Fibroblast of mammary gland (primary cell): ENCODE results near the gene SORCS2.

Source experiments
- DNase-seq: peaks from one replicate; pipeline ENCODE4 v3.0.0-alpha.2; 2010; ENCODE audit warnings: low read depth
- H3K4me3 ChIP-seq: 2 replicates; pipeline ENCODE4 v1.5.1; 2011; ENCODE audit warnings: low read depth, mild to moderate bottlenecking, low read length, moderate library complexity; ENCODE audit not compliant: control insufficient read depth
- TF ChIP-seq, protein P1 (sequence below): conservative IDR thresholded peaks from 2 replicates; pipeline ENCODE4 v1.5.1; 2011; ENCODE audit warnings: low read depth, low read length, inconsistent platforms; ENCODE audit not compliant: control insufficient read depth, insufficient read depth

SORCS2 gene

DNA sequence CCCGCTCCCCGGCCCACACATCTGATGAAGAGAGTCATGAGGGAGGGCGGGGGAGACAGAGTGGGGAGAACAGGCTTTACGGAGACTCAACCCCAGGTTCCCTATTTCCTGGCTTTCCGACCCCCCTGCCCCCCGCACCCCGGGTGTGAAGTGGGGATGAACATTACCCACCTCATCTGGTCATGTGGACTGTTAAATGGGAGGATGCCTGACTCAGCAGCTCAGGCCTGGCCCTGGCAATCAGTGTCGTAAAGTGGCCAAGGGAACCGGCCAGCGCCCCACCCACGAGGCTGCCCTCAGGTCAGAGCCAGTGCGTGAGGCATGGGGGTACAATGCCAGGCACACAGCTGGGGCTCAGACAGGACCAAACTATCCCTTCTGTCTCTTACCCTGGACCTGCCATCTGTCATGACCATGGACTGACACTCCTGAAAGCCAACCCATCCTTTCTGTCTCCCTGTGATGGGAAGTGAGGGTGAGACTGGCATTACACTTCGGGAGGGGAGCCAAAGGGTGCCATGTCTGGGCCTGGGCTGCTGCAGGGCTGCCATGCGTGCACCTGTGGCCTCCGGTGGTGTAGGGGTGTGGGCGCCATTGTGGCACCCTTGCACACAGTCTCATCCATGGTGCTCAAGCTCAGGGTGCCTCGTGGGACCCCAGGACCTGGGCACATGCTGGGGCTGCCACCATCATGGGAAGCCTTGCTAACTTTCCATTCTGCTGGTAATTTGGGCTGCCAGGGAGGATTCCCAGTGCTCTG, 348.5 kb downstream of the SORCS2 start:
- H3K4me3 ChIP-seq: no peak overlapping the region
- TF ChIP-seq, protein P1, sequence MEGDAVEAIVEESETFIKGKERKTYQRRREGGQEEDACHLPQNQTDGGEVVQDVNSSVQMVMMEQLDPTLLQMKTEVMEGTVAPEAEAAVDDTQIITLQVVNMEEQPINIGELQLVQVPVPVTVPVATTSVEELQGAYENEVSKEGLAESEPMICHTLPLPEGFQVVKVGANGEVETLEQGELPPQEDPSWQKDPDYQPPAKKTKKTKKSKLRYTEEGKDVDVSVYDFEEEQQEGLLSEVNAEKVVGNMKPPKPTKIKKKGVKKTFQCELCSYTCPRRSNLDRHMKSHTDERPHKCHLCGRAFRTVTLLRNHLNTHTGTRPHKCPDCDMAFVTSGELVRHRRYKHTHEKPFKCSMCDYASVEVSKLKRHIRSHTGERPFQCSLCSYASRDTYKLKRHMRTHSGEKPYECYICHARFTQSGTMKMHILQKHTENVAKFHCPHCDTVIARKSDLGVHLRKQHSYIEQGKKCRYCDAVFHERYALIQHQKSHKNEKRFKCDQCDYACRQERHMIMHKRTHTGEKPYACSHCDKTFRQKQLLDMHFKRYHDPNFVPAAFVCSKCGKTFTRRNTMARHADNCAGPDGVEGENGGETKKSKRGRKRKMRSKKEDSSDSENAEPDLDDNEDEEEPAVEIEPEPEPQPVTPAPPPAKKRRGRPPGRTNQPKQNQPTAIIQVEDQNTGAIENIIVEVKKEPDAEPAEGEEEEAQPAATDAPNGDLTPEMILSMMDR: no peak
- no peak for DNase-seq

DNA sequence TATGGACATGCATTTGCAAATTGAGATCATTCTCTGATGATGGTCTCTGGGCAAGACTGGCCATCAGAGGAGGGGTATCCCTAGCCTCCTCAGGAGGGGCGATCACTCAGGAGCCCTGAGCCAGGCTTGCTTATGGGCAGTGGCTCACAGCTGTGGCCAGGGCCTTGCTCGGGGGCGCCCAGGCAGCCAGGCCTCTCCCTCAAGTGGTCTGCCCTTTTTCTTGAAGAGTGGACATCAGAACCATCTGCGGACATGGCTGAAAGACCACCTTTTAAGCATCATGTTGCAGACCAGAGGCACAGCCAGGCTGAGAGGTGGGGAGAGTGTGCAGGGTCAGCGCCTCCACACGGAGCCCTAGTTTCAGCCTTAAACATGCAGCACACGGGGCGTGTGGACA, 349.1 kb downstream of the SORCS2 start:
- TF ChIP-seq, protein P1: no peak
- no peak for DNase-seq
- no peak overlapping the region for H3K4me3 ChIP-seq

DNA sequence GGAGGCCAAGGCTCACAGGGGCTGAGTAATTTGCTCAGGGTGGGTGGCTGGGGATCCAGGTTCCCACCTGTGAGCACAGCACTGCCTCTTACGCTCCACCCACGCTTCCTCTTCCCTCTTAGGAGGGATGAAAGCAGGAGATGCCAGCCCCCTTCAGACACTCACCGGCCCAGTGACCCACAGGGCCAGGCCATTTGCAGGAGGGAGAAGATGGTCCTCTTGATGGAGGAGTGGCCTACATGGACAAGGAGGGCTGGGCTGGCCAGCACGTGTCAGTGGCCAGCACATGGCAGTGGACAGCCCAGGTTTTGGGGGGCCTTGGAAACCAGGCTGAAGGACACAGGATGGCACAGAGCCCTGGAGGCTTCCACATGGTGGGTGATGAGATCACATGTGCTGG, 350.4 kb downstream of the SORCS2 start:
- TF ChIP-seq, protein P1: no peak
- DNase-seq: no peak
- H3K4me3 ChIP-seq: no peak overlapping the region

DNA sequence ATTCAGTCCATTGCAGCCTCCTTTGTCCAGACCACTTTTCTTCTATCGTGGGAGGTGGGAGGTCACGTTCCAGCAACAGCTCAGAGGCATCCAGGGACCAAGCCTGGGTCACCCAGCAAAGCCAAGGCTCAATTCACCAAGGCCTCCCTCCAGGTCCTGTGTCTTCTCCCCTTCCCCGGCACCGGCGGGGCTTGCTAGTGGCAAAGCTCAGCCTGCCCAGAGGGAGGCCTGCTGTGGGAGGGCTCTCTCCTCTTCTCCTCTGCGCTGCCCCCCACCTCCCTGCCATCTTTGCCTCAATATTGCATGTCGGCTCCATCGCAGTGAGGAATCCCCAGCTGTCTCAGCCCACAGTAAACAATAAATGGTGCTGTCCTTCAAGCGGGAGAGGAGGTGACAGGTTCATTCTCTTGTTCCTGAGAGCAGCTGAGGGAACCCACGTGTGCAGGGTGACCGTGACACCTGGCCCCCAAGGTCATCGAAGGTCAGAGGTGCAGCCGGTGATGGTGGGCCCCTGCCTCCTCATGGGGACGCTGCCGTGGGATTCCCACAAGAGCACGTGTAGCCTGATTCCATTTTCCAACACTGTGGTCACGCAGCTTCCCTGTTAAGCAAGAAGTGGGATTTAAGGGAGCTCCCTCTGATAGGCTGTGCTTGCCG, 353.9 kb downstream of the SORCS2 start:
- H3K4me3 ChIP-seq: no peak overlapping the region
- TF ChIP-seq, protein P1: no peak
- no peak for DNase-seq

DNA sequence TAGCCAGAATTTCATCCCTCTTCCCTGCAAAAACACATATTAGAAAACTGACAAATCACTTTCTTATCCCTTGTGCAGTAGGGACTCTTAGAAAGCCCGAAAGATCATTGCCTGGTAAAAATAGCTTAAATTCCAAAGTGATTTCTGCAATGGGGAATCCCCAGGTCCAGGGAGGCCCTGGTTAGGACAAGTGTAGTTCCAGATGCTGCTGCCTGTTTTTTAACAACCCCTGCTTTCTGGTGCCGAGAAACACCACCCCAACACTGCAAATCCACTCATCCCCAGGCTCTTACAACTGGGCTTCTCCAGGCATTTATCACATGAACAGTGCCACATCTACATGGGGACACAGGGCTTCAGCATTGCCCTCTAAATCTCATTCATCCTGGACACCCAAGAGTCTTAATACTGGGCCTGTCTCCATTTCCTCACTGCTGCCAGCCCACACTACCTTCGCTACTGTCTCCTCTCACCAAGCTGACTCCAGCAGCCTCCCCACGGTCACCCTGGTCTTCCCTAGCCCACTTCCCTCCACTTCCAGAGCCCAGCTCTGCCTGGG, 354.6 kb downstream of the SORCS2 start:
- no peak overlapping the region for H3K4me3 ChIP-seq
- TF ChIP-seq, protein P1: no peak
- peak; percentile 23 for DNase-seq

DNA sequence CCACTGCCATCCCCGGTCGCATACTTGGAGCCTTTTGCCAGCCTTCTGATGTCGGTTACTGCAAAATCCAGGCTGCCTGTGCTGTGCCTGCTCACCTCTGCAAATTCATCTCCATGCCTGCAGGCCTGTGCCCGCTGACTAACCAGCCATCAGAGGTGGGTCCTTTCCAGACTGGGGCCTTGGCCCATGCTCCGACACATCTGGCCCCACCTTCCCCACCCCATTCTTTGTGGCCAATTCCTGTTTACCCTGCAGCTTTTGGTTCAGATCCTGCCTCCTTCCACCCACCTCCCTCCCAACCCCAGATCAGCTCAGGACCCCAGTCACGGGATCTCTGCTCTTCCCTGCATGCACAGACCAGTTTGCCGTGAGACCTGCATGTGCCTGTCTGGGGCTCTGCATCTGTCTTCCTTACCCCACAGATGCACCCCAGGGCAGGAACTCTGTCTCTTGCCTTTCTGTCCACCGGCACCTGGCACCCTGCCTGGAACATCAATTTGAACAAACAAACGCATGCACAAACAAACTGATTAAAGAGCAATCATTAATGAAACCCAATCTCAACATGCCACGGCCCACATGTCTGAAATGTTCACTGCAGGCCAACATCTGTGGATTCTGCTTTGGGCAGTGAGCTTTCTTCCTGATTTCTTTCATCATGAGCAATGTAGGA, 355.2 kb downstream of the SORCS2 start:
- TF ChIP-seq, protein P1: no peak
- peak; percentile 2 for DNase-seq
- H3K4me3 ChIP-seq: no peak overlapping the region
